Measurements from ENCODE around the gene MKNK2. TPM values are rescaled to one million over a fixed set of nuclear protein-coding genes. Genes with fewer than 3 reads are reported as not detected.

The MKNK2 gene
- total and polyA plus RNA-seq, 2 donors (not counting 3 experiments of a cell fraction or from before 2014, with no cell fraction given): 65.1 to 86.1 TPM

GRCh38 chr19:2099054-2099501 is 48.0 kb upstream of the MKNK2 start:
- H3K4me3 ChIP-seq (replicated peaks in 1 of 3; ENCODE audit: insufficient read depth in 1 of 3, low read depth in 1 of 3, low read length in 3 of 3): no peak overlapping the region
- intact Hi-C loops (cut with micrococcal nuclease): no loop called here
- DNase-seq (ENCODE audit: low read depth, low spot score) (no peak), FAIRE-seq (no peak)
- BruUV-seq (replicated peaks): no TSS peak
- H3K27me3 ChIP-seq (ENCODE audit: control insufficient read depth in 2 of 2, insufficient read depth in 2 of 2, low read length in 2 of 2): no peaks in the 10 kb centered on the region
- H3K36me3 ChIP-seq (ENCODE audit: control insufficient read depth in 2 of 2, extremely low read depth in 1 of 2, insufficient read depth in 2 of 2, low read length in 2 of 2): peaks cover 3 to 30% of the 10 kb centered on the region in 2 experiments
- peaks cover 13% of the 10 kb centered on the region for H3K4me1 ChIP-seq (ENCODE audit: control insufficient read depth, extremely low read depth, insufficient read depth, low read length)
- no peaks in the 10 kb centered on the region for H4K20me1 ChIP-seq (replicated peaks; ENCODE audit: control insufficient read depth, extremely low read depth, insufficient read depth, low read length)
- dilution Hi-C loops (cut with MboI; ENCODE audit: extremely low pct_ligation_motif_present, low sequenced_read_pairs): no loop called here
- TF ChIP-seq EZH2 (IDR thresholded peaks at IDR 0.05; ENCODE audit: borderline replicate concordance, low read depth, low read length, severe bottlenecking) (no peak), FOS (IDR thresholded peaks at IDR 0.05; ENCODE audit: borderline replicate concordance, insufficient read depth, low read length) (no peak), CTCF (IDR thresholded peaks at IDR 0.05; ENCODE audit: extremely low read depth in 1 of 2, insufficient read depth in 1 of 2, low read depth in 1 of 2, low read length in 2 of 2) (no peak), MYC (IDR thresholded peaks at IDR 0.05; ENCODE audit: low read depth, low read length) (no peak), MAX (IDR thresholded peaks at IDR 0.05; ENCODE audit: insufficient read depth, insufficient read length) (no peak), POLR2AphosphoS5 (IDR thresholded peaks at IDR 0.05; ENCODE audit: insufficient read depth, low read depth, low read length) (no peak)
- H3K9me1 ChIP-seq (replicated peaks; ENCODE audit: control insufficient read depth, extremely low read depth, insufficient read depth, low read length): no peaks in the 10 kb centered on the region
- ChIA-PET CTCF (no interaction called here), POLR2A (no interaction called here)
- no peak overlapping the region for H3K4me2 ChIP-seq (ENCODE audit: insufficient read depth, low read length)
- no peak overlapping the region for H3K27ac ChIP-seq (ENCODE audit: insufficient read depth, low read depth, low read length)
- H3K9me3 ChIP-seq (replicated peaks; ENCODE audit: control insufficient read depth, insufficient read depth, low read length): no peaks in the 10 kb centered on the region
- no peak overlapping the region for H2AFZ ChIP-seq (ENCODE audit: low read depth, low read length)
- no peak overlapping the region for H3K9ac ChIP-seq (replicated peaks; ENCODE audit: extremely low read depth, insufficient read depth, low read length)
- peaks cover 20% of the 10 kb centered on the region for H3K79me2 ChIP-seq (ENCODE audit: control insufficient read depth, insufficient read depth, low read length)

All from endothelial cell of umbilical vein (primary cell).